ENCODE measurements around the gene C6.

C6 gene

GRCh38 chr5:41218929-41219657 lies 5.8 kb upstream of the C6 start:
- no peaks in the 10 kb centered on the region for H3K9me3 ChIP-seq (ENCODE audit: control insufficient read depth, insufficient read depth, low read depth, low read length)
- POLR2A ChIA-PET = no interaction called here
- no peak overlapping the region for H3K4me3 ChIP-seq (ENCODE audit: low read depth, low read length)
- no peaks in the 10 kb centered on the region for H3K36me3 ChIP-seq (ENCODE audit: control insufficient read depth in 2 of 2, insufficient read depth in 1 of 2, low read length in 2 of 2)
- H3K4me1 ChIP-seq (ENCODE audit: control insufficient read depth, insufficient read depth, low read length) = no peaks in the 10 kb centered on the region
- TF ChIP-seq ZNF747 (tag by site-specific recombination; IDR thresholded peaks at IDR 0.05) = no peak
- no peak for TF ChIP-seq SALL2 (tag by site-specific recombination; IDR thresholded peaks at IDR 0.05; ENCODE audit: borderline replicate concordance)
- TF ChIP-seq ZNF324 (tag by site-specific recombination; IDR thresholded peaks at IDR 0.05) = no peak
- TF ChIP-seq ZNF174 (tag by site-specific recombination; IDR thresholded peaks at IDR 0.05) = no peak
- TF ChIP-seq CTCF (tag by site-specific recombination; IDR thresholded peaks at IDR 0.05) = no peak
- no peak for TF ChIP-seq ZNF768 (tag by site-specific recombination; IDR thresholded peaks at IDR 0.05)
- no peak overlapping the region for H3K27ac ChIP-seq (ENCODE audit: extremely low read depth, low read depth, low read length)
- CTCF ChIA-PET = interaction anchor here (0.6 to 0.9 kb wide), 2 partner anchors 10 to 183 kb away, joined by 3 read pairs; no protein-coding TSS in a partner anchor

GRCh38 chr5:41214182-41214581 lies 850 bp upstream of the C6 start:
- TF ChIP-seq ZNF114 (tag by site-specific recombination; IDR thresholded peaks at IDR 0.05) (no peak), ZNF701 (tag by site-specific recombination; IDR thresholded peaks at IDR 0.05) (no peak), ZNF146 (tag by site-specific recombination; IDR thresholded peaks at IDR 0.05) (no peak), ZNF324 (tag by site-specific recombination; IDR thresholded peaks at IDR 0.05) (no peak), KLF7 (tag by site-specific recombination; IDR thresholded peaks at IDR 0.05; ENCODE audit: borderline replicate concordance) (no peak), ZNF391 (tag by site-specific recombination; IDR thresholded peaks at IDR 0.05; ENCODE audit: borderline replicate concordance, low read depth) (no peak), ZNF341 (tag by site-specific recombination; IDR thresholded peaks at IDR 0.05; ENCODE audit: low read depth) (no peak), ZNF433 (tag by site-specific recombination; IDR thresholded peaks at IDR 0.05; ENCODE audit: low read depth) (no peak), ZBTB44 (tag by site-specific recombination; IDR thresholded peaks at IDR 0.05) (no peak), GLI4 (tag by site-specific recombination; IDR thresholded peaks at IDR 0.05) (no peak), PATZ1 (tag by site-specific recombination; IDR thresholded peaks at IDR 0.05) (no peak), SP2 (tag by site-specific recombination; IDR thresholded peaks at IDR 0.05) (no peak), TSHZ1 (tag by site-specific recombination; IDR thresholded peaks at IDR 0.05; ENCODE audit: borderline replicate concordance) (no peak), SCRT2 (tag by site-specific recombination; IDR thresholded peaks at IDR 0.05) (no peak), OVOL3 (tag by site-specific recombination; IDR thresholded peaks at IDR 0.05) (no peak), ZNF664 (tag by site-specific recombination; IDR thresholded peaks at IDR 0.05) (no peak), ZNF354C (tag by site-specific recombination; IDR thresholded peaks at IDR 0.05; ENCODE audit: borderline replicate concordance, low read depth) (no peak), ZNF302 (tag by site-specific recombination; IDR thresholded peaks at IDR 0.05; ENCODE audit: low read depth) (no peak)
- TF ChIP-seq, protein P1, sequence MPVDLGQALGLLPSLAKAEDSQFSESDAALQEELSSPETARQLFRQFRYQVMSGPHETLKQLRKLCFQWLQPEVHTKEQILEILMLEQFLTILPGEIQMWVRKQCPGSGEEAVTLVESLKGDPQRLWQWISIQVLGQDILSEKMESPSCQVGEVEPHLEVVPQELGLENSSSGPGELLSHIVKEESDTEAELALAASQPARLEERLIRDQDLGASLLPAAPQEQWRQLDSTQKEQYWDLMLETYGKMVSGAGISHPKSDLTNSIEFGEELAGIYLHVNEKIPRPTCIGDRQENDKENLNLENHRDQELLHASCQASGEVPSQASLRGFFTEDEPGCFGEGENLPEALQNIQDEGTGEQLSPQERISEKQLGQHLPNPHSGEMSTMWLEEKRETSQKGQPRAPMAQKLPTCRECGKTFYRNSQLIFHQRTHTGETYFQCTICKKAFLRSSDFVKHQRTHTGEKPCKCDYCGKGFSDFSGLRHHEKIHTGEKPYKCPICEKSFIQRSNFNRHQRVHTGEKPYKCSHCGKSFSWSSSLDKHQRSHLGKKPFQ (tag by site-specific recombination; IDR thresholded peaks at IDR 0.05) = no peak
- Histone ChIP-seq H3K4me1 (ENCODE audit: control insufficient read depth, insufficient read depth, low read length) (no peaks in the 10 kb centered on the region), H3K4me3 (ENCODE audit: low read depth, low read length) (no peak overlapping the region), H3K36me3 (ENCODE audit: control insufficient read depth in 2 of 2, insufficient read depth in 1 of 2, low read length in 2 of 2) (no peaks in the 10 kb centered on the region), H3K9me3 (ENCODE audit: control insufficient read depth, insufficient read depth, low read depth, low read length) (no peaks in the 10 kb centered on the region), H3K27ac (ENCODE audit: extremely low read depth, low read depth, low read length) (no peak overlapping the region)
- POLR2A ChIA-PET = no interaction called here
- CTCF ChIA-PET = no interaction called here

All from HEK293 (cell line).